ENCODE data around the gene MVB12B.

DNA sequence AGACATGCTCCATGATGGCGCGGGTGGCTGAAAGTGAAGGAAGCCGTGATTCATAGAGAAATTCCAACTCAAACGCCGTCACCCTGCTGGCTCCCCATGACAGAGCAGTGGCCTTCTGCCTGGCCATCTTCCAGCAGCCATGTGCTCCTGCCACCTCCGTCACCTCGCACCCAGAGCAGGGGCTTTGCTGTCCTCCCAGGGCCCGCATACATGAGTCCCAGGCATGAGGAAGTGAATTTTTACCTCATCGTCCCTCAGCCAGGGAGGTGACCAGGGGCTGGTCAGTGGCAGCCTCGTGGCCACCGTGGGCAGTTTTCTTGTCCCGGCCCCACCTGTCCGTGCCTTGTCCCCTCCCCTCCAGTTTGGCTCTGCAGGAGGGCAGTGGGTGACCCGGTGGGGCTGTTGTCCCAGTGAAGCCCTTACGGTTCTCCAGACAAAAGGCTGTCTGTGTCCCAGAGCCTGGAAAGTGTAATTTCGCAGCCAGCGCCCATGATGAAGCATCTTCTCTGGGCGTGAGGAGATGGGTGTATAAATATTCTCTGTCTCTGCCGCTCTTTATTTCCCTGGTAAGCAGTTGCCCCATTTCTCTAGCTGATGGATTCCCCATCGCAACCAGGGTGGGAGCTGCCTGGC lies 163.1 kb downstream of the MVB12B start:
- TF ChIP-seq POLR2A (IDR thresholded peaks at IDR 0.05), result no peak
- TF ChIP-seq, protein P1, sequence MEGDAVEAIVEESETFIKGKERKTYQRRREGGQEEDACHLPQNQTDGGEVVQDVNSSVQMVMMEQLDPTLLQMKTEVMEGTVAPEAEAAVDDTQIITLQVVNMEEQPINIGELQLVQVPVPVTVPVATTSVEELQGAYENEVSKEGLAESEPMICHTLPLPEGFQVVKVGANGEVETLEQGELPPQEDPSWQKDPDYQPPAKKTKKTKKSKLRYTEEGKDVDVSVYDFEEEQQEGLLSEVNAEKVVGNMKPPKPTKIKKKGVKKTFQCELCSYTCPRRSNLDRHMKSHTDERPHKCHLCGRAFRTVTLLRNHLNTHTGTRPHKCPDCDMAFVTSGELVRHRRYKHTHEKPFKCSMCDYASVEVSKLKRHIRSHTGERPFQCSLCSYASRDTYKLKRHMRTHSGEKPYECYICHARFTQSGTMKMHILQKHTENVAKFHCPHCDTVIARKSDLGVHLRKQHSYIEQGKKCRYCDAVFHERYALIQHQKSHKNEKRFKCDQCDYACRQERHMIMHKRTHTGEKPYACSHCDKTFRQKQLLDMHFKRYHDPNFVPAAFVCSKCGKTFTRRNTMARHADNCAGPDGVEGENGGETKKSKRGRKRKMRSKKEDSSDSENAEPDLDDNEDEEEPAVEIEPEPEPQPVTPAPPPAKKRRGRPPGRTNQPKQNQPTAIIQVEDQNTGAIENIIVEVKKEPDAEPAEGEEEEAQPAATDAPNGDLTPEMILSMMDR (IDR thresholded peaks at IDR 0.05), result no peak

Measured in tibial nerve (tissue), 3 donors.